IPS DF 19.7 (cell line): ENCODE results near the gene PTGR3.
"Not testable (repeated sequence)": the region's sequence is repeated elsewhere in the genome, so short reads cannot be mapped to it uniquely, and the experiment has no call there.

Experiments
- DNase-seq: peaks from one replicate; pipeline ENCODE4 v3.0.0-alpha.2; 2013; ENCODE audit warnings: low read depth, low spot score

Gene PTGR3

GRCh38 chr18:75203416-75204268 lies 5.3 kb downstream of the PTGR3 start:
- no peak for DNase-seq

- DNase-seq: no peak
Measured at GRCh38 chr18:75202696-75203365, 6.1 kb downstream of the PTGR3 start.

GRCh38 chr18:75201282-75202270 lies 7.4 kb downstream of the PTGR3 start:
- DNase-seq: no peak

DNA sequence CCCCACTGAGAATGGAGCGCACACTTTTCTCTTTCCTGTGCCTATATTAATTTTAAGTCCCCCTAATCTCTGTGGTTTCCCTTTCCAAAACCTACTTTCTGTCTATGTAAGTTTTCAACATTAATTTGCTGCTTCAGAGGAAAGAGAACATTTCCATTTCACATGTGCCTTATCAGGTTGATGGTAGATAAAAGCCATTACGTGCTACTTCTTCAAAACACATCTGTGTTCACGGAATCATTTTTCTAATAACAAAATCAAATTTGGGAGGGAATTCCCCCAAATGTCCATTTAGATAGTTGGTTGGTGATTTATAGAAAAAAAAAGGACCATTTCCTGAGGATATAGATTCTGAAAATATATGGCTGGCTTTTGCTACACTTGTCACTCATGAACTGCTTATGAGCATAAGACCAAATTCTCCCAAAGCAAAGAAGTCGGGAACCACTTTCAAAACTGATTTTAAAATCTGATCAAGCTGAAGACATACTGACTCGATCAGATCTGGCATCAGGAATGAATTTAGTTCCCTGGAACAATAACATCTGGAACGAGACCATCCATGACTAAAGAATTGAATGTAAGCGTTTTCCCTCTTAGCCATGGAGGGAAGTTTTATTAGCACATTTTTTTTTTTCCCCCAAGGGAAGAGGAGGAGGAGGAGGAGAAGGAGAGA lies 8.2 kb downstream of the PTGR3 start:
- DNase-seq: no peak

- no peak for DNase-seq
Measured at GRCh38 chr18:75200071-75200470, 8.9 kb downstream of the PTGR3 start.

- no peak for DNase-seq
Measured at GRCh38 chr18:75199327-75199726, 9.6 kb downstream of the PTGR3 start.

- DNase-seq: no peak
Measured at GRCh38 chr18:75198036-75198435, 10.9 kb downstream of the PTGR3 start.

DNA sequence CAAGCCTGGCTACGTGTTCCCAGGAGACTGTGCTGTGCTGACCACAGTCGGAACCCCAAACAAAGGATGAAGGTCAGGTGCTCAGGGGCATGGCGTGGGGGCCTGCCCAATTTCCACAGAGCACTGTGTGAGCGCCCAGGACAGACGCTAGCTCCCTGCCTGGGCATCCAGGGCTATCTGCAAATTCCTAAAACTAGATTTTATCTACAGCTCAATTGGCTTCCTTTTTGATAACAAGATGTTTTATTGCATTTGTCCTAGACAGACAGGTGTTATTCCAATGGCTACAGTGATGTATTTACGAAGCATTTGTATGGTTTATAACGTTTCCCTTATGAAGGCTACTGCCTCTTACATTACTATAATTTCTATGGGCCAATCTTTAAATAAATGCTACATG lies 16.0 kb downstream of the PTGR3 start:
- no peak for DNase-seq

GRCh38 chr18:75189696-75190095 lies 19.2 kb downstream of the PTGR3 start:
- no peak for DNase-seq

- DNase-seq: not testable (repeated sequence)
Measured at GRCh38 chr18:75187702-75188101, 21.2 kb downstream of the PTGR3 start.

DNA sequence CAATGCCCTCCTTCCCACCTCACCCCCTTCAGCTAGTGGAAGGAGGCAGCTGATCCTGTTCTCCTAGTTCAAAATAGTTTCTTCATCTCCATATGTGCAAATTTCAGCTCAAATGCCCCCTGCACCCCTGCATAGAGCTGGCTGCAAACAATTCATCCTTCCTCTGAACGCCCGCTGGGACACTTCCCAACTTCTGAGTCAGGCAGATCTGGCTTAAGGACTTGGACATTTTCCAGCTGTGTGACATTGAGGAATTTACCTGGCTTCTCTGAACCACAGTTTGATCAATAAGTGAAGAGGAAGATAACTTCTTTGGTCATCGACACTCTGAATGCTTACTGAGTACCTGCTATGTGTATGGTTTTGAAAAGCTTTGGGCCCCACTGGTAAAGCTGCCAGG lies 23.5 kb downstream of the PTGR3 start:
- DNase-seq: no peak

- no peak for DNase-seq
Measured at GRCh38 chr18:75183973-75184493, 24.9 kb downstream of the PTGR3 start.

GRCh38 chr18:75183524-75183923 lies 25.4 kb downstream of the PTGR3 start:
- no peak for DNase-seq

- no peak for DNase-seq
Measured at GRCh38 chr18:75179819-75180600, 28.9 kb downstream of the PTGR3 start.

- DNase-seq: no peak
Measured at GRCh38 chr18:75178376-75178775, 30.6 kb downstream of the PTGR3 start.

DNA sequence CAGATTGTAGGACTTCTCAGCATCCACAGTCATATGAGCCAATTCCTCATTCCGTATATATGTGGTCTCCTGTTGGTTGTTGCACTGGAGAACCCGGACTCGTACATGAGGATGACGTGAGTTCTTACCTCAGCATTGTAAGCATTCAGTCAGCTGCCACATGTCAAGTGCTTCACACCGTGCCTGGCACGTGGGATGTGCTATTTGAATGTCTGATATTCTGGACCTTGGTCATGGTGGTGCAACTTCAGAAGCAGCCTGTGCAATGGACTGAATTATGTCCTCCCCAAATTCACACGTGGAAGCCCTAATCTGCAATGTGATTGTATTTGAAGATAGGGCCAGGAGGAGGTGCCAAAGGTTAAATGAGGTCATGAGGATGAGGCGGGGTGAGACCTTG lies 32.1 kb downstream of the PTGR3 start:
- DNase-seq: no peak

DNA sequence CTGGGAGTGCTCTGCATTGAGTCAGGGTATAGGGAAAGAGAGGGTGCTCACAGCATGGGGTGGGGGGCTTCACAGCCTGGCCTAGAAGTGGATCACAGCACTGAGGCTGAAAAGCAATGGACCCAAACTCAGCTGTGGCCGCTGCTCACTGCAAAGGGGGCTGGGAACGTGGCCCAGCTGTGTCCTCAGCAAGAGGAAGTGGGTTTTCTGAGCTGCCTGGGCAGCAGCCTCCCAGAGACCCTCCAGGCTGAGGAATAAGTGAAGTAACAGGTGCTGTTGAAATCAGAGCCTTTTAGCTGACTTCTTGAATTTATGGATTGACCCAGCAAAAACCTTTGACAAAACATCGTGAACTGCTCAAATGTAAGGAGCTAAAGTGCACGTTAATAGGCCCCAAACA lies 35.2 kb downstream of the PTGR3 start:
- no peak for DNase-seq

GRCh38 chr18:75173125-75173432 lies 35.9 kb downstream of the PTGR3 start:
- DNase-seq: no peak

DNA sequence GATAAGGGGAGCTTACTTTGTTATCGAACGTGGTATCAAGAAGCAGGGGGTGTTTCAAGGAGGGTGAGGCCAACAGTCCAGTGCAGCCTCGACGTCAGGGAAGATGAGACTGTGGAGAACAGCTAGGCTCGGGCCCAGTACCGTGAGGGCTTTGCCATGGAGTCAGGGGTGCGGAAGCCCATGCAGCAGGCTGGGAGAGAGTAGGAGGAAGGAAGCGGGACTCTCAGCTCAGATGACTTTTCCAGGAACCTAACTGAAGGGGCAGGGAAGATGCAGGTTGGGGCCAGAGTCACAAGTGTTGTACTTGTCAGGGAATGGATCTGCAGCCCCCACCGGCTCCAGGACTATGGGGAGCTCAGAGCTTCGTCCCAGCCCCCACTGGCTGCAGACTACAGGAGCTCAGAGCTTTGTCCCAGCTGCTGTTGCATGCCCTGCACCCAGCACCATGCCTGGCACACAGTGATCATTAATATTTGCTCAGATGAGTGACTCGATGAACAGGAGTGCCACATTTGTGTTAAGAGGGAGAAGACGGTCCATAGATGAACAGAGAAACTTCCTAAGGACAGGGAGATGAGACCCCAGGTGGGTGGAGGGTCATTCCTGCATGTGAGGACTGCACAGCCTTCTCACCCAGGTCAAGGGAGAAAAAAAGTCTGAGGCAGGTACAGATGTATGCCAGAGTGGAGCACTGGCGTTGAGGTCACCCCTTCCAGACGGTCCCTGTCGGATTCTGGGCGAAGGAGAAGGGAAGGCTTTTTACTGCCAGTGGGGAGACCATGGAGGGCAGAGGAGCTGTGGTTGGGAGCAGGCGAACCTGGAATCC lies 36.4 kb downstream of the PTGR3 start:
- no peak for DNase-seq

DNA sequence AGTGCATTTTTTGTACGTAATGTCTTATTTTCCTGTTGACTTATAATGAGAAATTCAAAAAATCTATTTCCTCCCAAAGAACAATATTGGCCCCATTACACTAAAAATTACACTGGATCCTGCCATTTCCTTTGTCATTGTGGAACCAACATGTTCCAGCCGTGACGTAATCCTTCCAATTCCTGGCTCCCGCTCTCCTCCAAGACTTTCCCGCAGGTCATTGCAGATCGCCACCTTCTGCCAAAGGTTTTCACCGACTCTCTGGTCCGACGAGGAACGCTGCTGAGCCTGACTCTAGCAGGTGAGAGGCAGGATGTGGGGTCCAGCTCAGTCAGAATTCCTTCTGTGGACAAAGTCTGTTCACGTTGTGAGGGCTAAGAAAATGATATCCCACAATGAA lies 38.0 kb downstream of the PTGR3 start:
- DNase-seq: no peak
